Liver (tissue), 9 donors: Measurements from ENCODE around the gene DMTF1. TPM values are rescaled to one million over a fixed set of nuclear protein-coding genes. Genes with fewer than 3 reads are reported as not detected.

ENCODE experiments used
- DNase-seq: peaks from one replicate; pipeline ENCODE4 v3.0.0-alpha.2; 2017; ENCODE audit warnings: low spot score
- H3K27ac ChIP-seq, 2 donors: one replicate each; pipeline ENCODE4 v1.7.0; 2013; ENCODE audit warnings: inconsistent platforms in 2 of 2, low read length in 2 of 2, control low read depth in 1 of 2, low read depth in 1 of 2, mild to moderate bottlenecking in 1 of 2
- H3K27me3 ChIP-seq, 4 donors: one replicate each; pipeline versions ENCODE4 v1.6.1 to v1.7.0; 2013; ENCODE audit warnings: low read length in 3 of 4, inconsistent platforms in 1 of 4, mild to moderate bottlenecking in 1 of 4, moderate library complexity in 1 of 4; ENCODE audit not compliant: control insufficient read depth in 4 of 4, insufficient read depth in 4 of 4
- H3K36me3 ChIP-seq, 4 donors: one replicate each; pipeline versions ENCODE4 v1.6.1 to v1.7.0; 2013; ENCODE audit warnings: low read length in 3 of 4, mild to moderate bottlenecking in 3 of 4, low read depth in 1 of 4, moderate library complexity in 1 of 4; ENCODE audit not compliant: control insufficient read depth in 4 of 4, insufficient read depth in 3 of 4
- H3K4me1 ChIP-seq, 4 donors: one replicate each; pipeline versions ENCODE4 v1.6.1 to v1.7.0; 2013; ENCODE audit warnings: low read length in 3 of 4, mild to moderate bottlenecking in 3 of 4, moderate library complexity in 1 of 4; ENCODE audit not compliant: control insufficient read depth in 4 of 4, insufficient read depth in 4 of 4
- H3K4me3 ChIP-seq, 3 donors: one replicate each; pipeline versions ENCODE4 v1.6.1 to v1.7.0; 2013; ENCODE audit warnings: low read length in 3 of 3, control low read depth in 1 of 3, low read depth in 1 of 3, mild to moderate bottlenecking in 1 of 3
- H3K9ac ChIP-seq, 2 donors: one replicate each; pipeline ENCODE4 v1.7.0; 2013; ENCODE audit warnings: low read length in 2 of 2, mild to moderate bottlenecking in 2 of 2, moderate library complexity in 2 of 2, control low read depth in 1 of 2, low read depth in 1 of 2
- H3K9me3 ChIP-seq, 4 donors: one replicate each; pipeline versions ENCODE4 v1.6.1 to v1.7.0; 2013; ENCODE audit warnings: low read length in 3 of 4; ENCODE audit not compliant: control insufficient read depth in 4 of 4
- EGR1 ChIP-seq, 2 donors: IDR thresholded peaks; 2 replicates each; pipeline ENCODE4 v1.6.1; 2016 to 2018; ENCODE audit warnings: antibody characterized with exemption in 2 of 2, low read depth in 2 of 2
- FOXA1 ChIP-seq: IDR thresholded peaks from 2 replicates; pipeline ENCODE4 v1.6.1; 2016; ENCODE audit warnings: antibody characterized with exemption
- FOXA2 ChIP-seq: IDR thresholded peaks from 2 replicates; pipeline ENCODE4 v1.6.1; 2016; ENCODE audit warnings: antibody characterized with exemption
- GABPA ChIP-seq, 2 donors: IDR thresholded peaks in 1 of 2; conservative IDR thresholded peaks in 1 of 2; 2 replicates each; pipeline ENCODE4 v1.6.1; 2016; ENCODE audit warnings: antibody characterized with exemption in 2 of 2, mild to moderate bottlenecking in 1 of 2, moderate library complexity in 1 of 2
- HNF4A ChIP-seq, 2 donors: conservative IDR thresholded peaks; 2 replicates each; pipeline ENCODE4 v1.6.1; 2016; ENCODE audit warnings: antibody characterized with exemption in 2 of 2, mild to moderate bottlenecking in 2 of 2
- HNF4G ChIP-seq: IDR thresholded peaks from 2 replicates; pipeline ENCODE4 v1.6.1; 2016; ENCODE audit warnings: antibody characterized with exemption
- JUND ChIP-seq, 2 donors: IDR thresholded peaks; 2 replicates each; pipeline ENCODE4 v1.6.1; 2016; ENCODE audit warnings: antibody characterized with exemption in 2 of 2
- NR2F2 ChIP-seq: IDR thresholded peaks from 2 replicates; pipeline ENCODE4 v1.6.1; 2016; ENCODE audit warnings: antibody characterized with exemption
- RXRA ChIP-seq, 2 donors: IDR thresholded peaks; 2 replicates each; pipeline ENCODE4 v1.6.1; 2017 to 2018; ENCODE audit warnings: antibody characterized with exemption in 2 of 2, mild to moderate bottlenecking in 1 of 2
- SP1 ChIP-seq: IDR thresholded peaks from 2 replicates; pipeline ENCODE4 v1.6.1; 2018; ENCODE audit warnings: antibody characterized with exemption, mild to moderate bottlenecking
- TAF1 ChIP-seq: conservative IDR thresholded peaks from 2 replicates; pipeline ENCODE4 v1.6.1; 2016; ENCODE audit warnings: antibody characterized with exemption, mild to moderate bottlenecking
- YY1 ChIP-seq: IDR thresholded peaks from 2 replicates; pipeline ENCODE4 v1.6.1; 2016; ENCODE audit warnings: antibody characterized with exemption, mild to moderate bottlenecking
- WGBS: extraction: QIAGEN DNeasy Blood & Tissue Kit; methylation state at CpG from one replicate; pipeline ENCODE4 v1.1.7; 2013; 5-methylcytosine and 5-hydroxymethylcytosine counted together
- polyA plus RNA-seq, 2 donors: library from polyadenylated mRNA; stranded (reverse) in 1 of 2; unstranded in 1 of 2; fragments of 200-250 nt in 1 of 2; fragments of >200 nt in 1 of 2; fragmentation: Nextera tagmentation in 1 of 2; extraction: Ambion mirVana in 1 of 2; gene quantifications; one replicate each; pipeline versions ENCODE4 v1.2.1 to v1.2.3, GENCODE V29; 2013 to 2015
- total RNA-seq, 2 donors: library from RNA; depleted of rRNA; stranded (reverse); fragments of >200 nt; gene quantifications; one replicate each; pipeline ENCODE4 v1.2.3, GENCODE V29; 2014
- TF ChIP-seq, protein P1 (sequence below): fragments of 150-350 bp; IDR thresholded peaks from 2 replicates; pipeline ENCODE4 v1.5.1; 2017; ENCODE audit warnings: improper control_type of control experiment, low read depth, low read length; ENCODE audit not compliant: missing input control
- TF ChIP-seq, protein P2 (sequence below): IDR thresholded peaks from 2 replicates; pipeline ENCODE4 v1.6.1; 2016; ENCODE audit warnings: antibody characterized with exemption
- TF ChIP-seq, protein P3 (sequence below): IDR thresholded peaks from 2 replicates; pipeline ENCODE4 v1.6.1; 2016; ENCODE audit warnings: antibody characterized with exemption
- donor health status: healthy.
- donor health status: healthy.
- donor health status: healthy.
- donor health status: healthy.
- donor health status: healthy.

DMTF1 gene
- total and polyA plus RNA-seq, 4 donors, result 6.5 to 54.6 (median 26.0) TPM

DNA sequence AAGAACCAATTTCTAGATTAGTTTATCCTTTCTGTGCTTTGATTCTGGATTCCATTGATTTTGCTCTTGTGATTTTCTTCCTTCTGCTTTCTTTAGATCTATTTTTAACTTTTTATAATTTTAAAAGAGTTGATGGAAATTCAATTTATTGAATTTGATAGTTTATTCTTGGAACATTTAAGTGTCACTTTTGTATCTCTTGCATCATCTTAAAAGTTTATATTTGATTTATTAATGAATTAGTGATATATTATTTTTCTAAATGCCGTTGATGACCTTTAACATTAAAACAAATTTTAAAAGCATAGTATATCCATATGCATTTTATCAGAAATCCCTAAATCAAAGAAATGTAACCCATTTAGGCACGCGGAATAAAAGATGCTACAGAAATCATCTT is 26.9 kb downstream of the DMTF1 start:
- H3K27me3 ChIP-seq, result no peaks in the 10 kb centered on the region
- 95% methylated on average over 3 of the region's 3 CpGs for WGBS
- H3K36me3 ChIP-seq, result peaks cover 8 to 50% (median 45%) of the 10 kb centered on the region in 4 donors
- TF ChIP-seq, protein P1, sequence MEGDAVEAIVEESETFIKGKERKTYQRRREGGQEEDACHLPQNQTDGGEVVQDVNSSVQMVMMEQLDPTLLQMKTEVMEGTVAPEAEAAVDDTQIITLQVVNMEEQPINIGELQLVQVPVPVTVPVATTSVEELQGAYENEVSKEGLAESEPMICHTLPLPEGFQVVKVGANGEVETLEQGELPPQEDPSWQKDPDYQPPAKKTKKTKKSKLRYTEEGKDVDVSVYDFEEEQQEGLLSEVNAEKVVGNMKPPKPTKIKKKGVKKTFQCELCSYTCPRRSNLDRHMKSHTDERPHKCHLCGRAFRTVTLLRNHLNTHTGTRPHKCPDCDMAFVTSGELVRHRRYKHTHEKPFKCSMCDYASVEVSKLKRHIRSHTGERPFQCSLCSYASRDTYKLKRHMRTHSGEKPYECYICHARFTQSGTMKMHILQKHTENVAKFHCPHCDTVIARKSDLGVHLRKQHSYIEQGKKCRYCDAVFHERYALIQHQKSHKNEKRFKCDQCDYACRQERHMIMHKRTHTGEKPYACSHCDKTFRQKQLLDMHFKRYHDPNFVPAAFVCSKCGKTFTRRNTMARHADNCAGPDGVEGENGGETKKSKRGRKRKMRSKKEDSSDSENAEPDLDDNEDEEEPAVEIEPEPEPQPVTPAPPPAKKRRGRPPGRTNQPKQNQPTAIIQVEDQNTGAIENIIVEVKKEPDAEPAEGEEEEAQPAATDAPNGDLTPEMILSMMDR, result no peak
- TF ChIP-seq RXRA (IDR thresholded peaks at IDR 0.05) (no peak), HNF4A (conservative IDR thresholded peaks at IDR 0.05) (no peak), SP1 (no peak), JUND (IDR thresholded peaks at IDR 0.05) (no peak), GABPA (IDR thresholded peaks at IDR 0.05 in 1 of 2, conservative IDR thresholded peaks at IDR 0.05 in 1 of 2) (no peak), HNF4G (no peak), TAF1 (no peak), FOXA1 (no peak), FOXA2 (no peak), NR2F2 (no peak), YY1 (no peak), EGR1 (IDR thresholded peaks at IDR 0.05; ENCODE audit: low read depth in 2 of 2) (no peak)
- TF ChIP-seq, protein P2, sequence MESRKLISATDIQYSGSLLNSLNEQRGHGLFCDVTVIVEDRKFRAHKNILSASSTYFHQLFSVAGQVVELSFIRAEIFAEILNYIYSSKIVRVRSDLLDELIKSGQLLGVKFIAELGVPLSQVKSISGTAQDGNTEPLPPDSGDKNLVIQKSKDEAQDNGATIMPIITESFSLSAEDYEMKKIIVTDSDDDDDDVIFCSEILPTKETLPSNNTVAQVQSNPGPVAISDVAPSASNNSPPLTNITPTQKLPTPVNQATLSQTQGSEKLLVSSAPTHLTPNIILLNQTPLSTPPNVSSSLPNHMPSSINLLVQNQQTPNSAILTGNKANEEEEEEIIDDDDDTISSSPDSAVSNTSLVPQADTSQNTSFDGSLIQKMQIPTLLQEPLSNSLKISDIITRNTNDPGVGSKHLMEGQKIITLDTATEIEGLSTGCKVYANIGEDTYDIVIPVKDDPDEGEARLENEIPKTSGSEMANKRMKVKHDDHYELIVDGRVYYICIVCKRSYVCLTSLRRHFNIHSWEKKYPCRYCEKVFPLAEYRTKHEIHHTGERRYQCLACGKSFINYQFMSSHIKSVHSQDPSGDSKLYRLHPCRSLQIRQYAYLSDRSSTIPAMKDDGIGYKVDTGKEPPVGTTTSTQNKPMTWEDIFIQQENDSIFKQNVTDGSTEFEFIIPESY, result no peak
- TF ChIP-seq, protein P3, sequence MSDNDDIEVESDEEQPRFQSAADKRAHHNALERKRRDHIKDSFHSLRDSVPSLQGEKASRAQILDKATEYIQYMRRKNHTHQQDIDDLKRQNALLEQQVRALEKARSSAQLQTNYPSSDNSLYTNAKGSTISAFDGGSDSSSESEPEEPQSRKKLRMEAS, result no peak
- H3K9me3 ChIP-seq, result no peaks in the 10 kb centered on the region
- no peaks in the 10 kb centered on the region for H3K4me1 ChIP-seq
- no peak for DNase-seq
- H3K4me3 ChIP-seq, result no peak overlapping the region
- H3K27ac ChIP-seq, result no peak overlapping the region
- H3K9ac ChIP-seq, result no peak overlapping the region

DNA sequence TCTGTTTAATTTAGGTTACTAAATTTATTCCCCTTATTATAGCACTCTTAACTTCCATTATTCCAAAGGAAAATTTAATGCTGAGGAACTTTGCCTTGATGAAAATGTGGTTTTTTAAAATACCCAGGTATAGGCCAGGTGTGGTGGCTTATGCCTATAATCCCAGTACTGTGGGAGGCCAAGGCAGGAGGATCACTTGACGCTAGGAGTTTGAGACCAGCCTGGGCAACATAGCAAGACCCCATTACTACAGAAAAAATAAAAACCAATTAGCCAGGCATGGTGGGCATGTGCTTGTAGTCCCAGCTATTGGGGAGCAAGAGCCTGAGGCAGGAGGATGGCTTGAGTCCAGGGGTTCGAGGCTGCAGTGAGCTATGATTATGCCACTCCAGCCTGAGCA is 34.9 kb downstream of the DMTF1 start:
- WGBS, result 97% methylated on average over 2 of the region's 2 CpGs

More for the DNA sequence above, 34.9 kb downstream of the DMTF1 start:
- Histone ChIP-seq H3K36me3 (peaks cover 9 to 81% (median 64%) of the 10 kb centered on the region in 4 donors), H3K9me3 (no peaks in the 10 kb centered on the region), H3K4me3 (no peak overlapping the region), H3K4me1 (no peaks in the 10 kb centered on the region), H3K9ac (no peak overlapping the region), H3K27ac (no peak overlapping the region), H3K27me3 (no peaks in the 10 kb centered on the region)
- no peak for DNase-seq
- no peak for TF ChIP-seq JUND (IDR thresholded peaks at IDR 0.05)
- TF ChIP-seq FOXA2, result no peak
- no peak for TF ChIP-seq TAF1
- TF ChIP-seq, protein P2, result no peak
